ENCODE data around the gene ZNF593. TPM values are rescaled to one million over a fixed set of nuclear protein-coding genes. Genes with fewer than 3 reads are reported as not detected.

ZNF593 gene
- total and polyA plus RNA-seq, 9 of the 15 experiments (the other 6 are each of a cell fraction or from before 2014, with no cell fraction given): 9.8 to 334 (median 48.2) TPM

GRCh38 chr1:26130695-26131094, 39.0 kb upstream of the ZNF593 start (continued):
- TF ChIP-seq ZNF592 (IDR thresholded peaks at IDR 0.05) (peak; percentile 67), ZNF766 (CRISPR knock-in tag; conservative IDR thresholded peaks at IDR 0.05) (peak; percentile 35; the same call in 1 of the 2 replicates), SMAD4 (CRISPR knock-in tag; conservative IDR thresholded peaks at IDR 0.05) (no peak), TOE1 (IDR thresholded peaks at IDR 0.05; ENCODE audit: borderline replicate concordance) (no peak), TOE1 (CRISPR knock-in tag; IDR thresholded peaks at IDR 0.05; ENCODE audit: borderline replicate concordance, low read depth) (no peak), NEUROD1 (IDR thresholded peaks at IDR 0.05; ENCODE audit: borderline replicate concordance, low read depth, low read length, partially characterized antibody) (no peak), CTCFL (IDR thresholded peaks at IDR 0.05; ENCODE audit: borderline replicate concordance, insufficient read depth, low read depth, low read length, poor library complexity, severe bottlenecking) (no peak)
